Glomerular visceral epithelial cell (primary cell): ENCODE data around the gene XBP1.
"Not testable (repeated sequence)": the region's sequence is repeated elsewhere in the genome, so short reads cannot be mapped to it uniquely, and the experiment has no call there.

Experiments used
- DNase-seq: peaks from one replicate; pipeline ENCODE4 v3.0.0-alpha.2; 2016; ENCODE audit errors: extremely low spot score

The XBP1 gene

DNA sequence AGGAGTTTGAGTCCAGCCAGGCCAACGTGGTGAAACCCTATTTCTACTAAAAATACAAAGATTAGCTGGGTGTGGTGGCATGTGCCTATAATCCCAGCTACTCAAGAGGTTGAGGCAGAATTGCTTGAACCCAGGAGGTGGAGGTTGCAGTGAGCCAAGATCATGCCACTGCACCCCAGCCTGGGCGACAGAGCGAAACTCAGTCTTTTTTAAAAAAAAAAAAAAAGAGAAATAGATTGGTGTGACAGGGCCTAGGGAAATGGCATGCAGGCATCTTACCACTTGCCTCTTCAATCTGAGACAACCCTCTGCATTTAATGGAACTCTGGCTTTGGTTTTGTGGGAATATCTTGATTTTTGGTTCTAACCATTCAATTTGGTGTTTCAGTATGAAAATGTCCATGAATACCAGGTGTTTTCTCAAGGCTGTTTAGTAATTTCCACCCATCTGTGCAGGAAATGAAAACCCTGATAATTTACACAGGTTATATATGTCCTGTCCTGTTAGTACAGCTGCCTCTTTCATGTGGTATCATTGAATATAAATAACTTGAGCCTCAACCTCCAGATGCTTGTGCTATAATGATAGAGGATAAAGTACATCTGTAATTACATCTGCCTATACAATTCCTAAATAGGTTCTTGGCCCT is 8.4 kb downstream of the XBP1 start:
- DNase-seq, result no peak

DNA sequence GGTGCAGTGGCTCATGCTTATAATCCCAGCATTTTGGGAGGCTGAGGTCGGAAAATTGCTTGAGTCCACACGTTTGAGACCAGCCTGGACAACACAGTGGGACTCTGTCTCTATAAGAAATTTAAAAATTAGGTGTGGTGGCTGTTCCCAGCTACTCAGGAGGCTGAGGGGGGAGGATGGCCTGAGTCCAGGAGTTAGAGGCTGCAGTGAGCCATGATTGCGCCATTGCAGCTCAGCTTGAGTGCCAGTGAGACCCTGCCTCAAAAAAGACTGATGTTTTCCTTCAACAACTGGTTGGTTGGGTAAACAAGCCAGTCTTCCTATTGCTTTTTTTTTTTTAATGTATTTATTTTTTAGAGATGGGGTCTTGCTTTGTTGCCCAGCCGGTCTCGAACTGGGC is 9.2 kb downstream of the XBP1 start:
- DNase-seq, result no peak

DNA sequence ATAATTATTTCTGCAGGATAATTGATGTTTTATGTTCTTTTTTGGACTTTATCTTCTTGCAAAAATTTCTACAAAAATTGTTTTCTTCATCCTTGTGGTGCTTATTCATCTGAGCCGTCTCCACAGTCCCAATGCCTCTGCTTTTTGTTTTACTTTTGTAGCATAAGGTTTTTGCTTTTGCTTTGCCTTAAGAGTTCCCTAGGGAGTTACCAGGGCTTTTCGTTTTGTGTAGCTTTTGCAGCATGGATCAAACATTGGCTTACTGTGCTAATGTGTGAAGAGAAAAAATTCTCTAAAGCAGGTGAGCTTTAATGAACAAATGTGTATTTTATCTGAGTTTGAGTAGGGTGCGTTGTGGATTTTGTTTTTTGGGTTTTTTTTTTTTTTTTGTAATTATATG is 11.8 kb downstream of the XBP1 start:
- DNase-seq, result no peak

DNA sequence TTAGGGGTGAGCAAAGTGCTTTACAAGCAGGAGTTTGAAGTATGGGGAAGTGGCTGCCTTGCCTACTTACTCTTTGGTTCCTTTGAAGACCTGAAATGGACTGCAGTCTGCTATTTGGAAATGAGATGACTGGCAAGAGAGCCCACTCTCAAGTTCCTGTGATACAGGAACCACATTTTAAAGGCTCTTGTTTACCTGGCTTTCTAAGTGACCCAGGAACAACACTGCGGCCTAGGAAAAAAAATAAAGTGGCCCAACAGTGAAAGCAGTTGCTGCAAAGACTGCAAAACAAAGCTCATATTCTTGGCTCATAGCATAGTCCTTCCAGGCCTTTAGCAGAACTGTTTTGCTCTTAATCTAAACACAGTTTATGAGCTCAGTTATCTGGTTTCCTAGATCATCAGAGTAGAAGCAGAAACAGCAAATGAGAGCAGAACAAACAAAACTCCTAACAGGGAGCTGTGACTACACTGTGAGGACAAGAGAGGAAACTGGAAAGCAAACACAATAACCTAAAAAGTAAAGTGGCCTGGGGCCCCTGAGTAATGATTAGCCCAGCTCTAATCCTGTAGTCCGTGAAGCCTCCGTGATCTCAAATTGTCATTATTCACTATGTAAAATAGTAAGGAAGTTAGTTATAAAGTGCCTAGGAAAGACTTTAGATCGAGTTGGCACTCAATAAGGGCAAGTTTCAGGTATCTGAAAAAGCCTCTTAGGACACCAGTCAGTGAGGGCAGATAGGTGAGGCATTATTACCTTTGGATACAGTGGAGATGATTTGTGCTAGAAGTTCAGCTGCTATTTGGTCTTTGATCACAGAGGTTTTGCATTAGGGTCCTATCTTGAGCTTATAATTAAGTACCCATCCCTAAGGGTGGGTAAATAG is 16.3 kb downstream of the XBP1 start:
- no peak for DNase-seq

DNA sequence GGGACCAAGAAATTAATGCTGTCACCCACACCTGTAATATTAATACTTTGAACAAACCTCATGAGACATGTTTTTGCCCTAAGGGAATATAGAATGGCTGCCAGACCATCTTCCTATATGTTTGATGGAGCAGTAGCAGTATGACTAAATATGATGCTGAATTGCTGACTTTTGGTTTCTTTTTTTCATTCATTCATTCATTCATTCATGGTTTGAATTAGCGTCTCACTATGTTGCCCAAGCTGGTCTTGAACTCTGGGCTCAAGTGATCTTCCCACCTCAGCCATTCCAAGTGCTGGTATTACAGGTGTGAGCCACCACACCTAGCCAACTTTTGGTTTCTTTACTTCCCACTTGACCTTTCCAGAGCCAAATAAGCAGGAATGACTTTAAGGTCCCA is 20.1 kb downstream of the XBP1 start:
- no peak for DNase-seq

DNA sequence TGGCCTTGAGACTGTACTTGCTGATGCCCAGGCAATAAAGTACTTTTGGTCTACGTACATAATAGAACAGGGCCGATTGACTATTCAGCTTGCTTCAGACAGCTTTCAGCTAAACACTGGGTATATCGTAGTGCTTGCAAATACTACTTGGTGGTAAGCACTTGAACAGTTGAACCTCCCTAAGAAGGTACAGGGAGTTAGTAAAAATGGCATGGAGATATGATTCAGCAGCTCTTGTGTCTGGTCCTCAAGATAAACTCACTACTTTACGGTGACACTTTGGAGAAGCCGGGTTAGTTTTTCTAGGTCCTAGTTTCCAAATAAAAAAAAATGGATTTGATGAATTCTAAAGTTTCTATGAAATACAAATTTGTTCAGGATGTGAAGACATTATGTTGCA is 20.5 kb downstream of the XBP1 start:
- no peak for DNase-seq

DNA sequence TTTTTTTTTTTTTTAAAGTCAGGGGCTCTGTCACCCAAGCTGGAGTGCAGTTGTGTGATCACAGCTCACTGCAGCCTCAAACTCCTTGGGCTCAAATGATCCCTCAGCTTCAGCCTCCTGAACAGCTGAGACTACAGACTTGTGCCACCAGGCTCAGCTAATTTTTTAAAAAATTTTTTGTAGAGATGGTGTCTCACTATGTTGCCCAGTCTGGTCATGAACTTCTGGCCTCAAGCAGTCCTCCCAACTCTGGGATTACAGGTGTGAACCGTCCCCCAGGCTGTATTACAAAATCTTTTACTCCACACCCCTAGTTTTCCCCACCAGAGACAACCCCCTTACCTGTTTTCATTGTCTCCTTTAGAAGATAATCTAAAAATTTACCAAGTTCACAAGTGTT is 26.0 kb downstream of the XBP1 start:
- no peak for DNase-seq

DNA sequence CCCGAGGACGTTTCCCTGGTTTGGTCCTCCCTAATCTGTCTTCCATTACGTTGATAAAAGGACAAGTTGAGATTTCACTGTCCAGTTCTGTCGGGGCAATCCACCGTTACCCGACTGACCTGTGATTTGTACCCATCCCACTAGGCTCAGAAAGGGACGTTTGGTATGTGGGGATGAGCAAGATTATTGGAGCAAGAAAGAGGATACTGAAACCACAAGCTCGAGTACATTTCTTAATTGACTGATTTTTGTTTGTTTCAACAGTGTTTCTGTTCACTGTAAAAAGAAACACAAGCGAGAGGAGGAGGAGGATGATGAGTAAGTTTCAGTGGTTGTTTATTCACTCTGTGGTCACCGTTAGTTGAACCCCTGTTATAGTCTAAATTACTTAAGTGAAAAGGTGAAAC is 26.9 kb downstream of the XBP1 start:
- peak; percentile 48 for DNase-seq

DNA sequence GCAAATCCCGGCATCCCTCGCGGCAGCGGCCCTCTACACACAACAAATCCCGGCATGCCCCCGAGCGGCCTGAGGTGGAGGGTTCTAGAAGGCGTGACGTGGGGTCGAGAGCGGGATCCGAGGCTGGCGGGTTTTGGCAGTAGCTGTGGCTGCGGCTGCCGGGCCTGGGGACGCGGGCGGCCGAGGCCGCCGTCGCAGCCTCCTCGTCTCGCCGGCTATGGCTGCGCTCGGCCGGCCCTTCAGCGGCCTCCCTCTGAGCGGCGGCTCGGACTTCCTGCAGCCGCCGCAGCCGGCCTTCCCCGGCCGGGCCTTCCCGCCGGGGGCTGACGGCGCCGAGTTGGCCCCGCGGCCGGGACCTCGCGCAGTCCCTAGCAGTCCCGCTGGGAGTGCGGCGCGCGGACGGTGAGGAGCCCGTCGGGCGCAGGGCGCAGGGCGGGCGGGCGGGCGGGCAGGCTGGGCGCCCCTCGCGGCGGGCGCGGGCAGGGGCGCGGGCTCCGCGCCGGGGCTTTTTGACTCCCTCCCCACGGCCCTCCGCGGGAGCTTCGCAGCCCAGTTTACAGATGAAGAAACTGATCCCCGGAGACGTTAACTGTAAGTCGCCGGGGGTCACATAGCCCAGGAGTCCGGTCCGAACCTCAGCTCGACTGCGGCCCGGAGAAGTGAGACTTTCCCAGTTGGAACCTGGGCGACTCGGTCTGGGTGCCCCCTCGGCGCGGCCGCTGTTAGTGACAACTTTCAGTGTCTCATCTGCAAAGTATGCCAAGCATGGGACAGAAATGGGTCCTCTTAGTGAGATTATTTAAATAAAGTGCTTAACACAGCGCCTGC is 27.5 kb downstream of the XBP1 start, which contains the start of gene CCDC117:
TSS of gene CCDC117 (plus strand) at position 63 of the 828 bp plus-strand sequence. CDS start at position 218, 155 bp downstream.
- peak; percentile 92 for DNase-seq

DNA sequence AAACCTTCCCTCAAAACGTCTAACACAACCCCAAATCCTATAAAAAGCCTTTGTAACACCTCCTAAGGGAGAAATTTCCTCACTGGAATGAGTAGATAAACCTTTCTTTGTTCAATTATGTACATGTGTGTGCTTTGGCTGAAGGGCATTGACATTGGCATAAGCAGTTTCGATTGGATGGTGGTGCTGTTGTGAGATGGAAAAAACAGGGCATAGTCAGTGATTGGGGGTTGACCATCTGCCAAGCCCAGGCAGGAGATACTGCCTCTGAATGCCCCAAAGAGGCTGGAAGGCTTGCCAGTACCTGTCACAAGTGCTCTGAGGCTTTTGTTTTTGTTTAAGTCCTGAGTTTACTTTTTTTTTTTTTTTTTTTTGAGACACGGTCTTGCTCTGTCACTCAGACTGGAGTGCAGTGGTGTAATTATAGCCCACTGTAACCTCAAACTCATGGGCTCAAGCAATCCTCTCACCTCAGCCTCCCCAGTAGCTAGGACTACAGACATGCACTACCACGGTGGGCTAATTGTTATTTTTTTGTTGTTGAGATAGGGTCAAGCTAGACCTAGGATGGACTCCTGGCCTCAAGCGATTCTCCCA is 29.1 kb downstream of the XBP1 start:
- DNase-seq, result no peak

DNA sequence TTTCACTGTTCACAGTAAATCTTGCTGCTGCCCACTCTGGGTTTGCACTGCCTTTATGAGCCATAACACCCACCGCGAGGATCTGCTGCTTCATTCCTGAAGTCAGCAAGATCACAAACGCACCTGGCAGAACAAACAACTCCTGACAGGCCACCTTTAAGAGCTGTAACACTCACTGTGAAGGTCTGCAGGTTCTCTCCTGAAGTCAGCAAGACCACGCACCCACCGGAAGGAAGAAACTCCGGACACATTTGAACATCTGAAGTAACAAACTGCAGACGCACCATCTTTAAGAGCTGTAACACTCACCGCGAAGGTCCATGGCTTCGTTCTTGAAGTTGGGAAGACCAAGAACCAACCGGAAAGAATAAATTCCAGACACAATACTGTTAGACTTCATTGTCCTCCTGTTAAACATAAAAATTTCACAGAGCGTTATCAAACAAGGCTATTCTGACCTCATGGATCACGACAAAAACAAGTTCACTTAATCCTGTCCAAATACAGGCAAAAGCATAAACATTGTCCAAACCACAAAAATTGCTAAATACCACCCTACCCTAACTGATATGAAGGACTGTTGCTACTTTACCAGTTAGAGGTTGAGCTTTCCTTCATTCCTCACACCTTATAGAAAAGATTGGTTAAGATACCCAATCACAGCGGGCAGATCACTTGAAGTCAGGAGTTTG is 30.8 kb downstream of the XBP1 start:
- no peak for DNase-seq

DNA sequence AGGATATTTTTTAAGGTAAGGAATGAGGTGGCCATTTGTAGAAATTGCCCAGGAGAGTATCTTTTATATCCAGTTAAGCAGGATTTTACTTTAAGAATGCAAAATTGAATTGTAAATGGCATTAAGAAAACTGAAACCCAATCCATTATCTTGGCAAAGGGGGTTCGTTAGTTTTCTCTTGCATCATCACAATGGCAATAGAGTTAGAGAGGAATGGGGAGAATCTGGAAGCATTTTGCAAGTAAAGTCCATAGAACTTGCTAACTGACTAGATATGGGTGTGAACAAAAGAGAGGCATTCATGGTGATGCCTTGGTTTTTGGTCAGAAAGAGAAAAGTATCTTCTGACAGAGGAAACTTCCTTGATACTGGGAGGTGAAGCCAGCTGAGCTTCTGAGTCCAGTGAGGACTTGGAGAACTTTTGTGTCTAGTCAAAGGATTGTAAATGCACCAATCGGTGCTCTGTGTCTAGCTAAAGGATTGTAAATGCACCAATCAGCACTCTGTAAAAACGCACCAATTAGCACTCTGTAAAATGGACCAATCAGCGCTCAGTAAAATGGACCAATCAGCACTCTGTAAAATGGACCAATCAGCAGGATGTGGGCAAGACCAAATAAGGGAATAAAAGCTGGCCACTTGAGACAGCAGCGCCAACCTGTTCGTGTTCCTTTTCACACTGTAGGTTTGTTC is 31.5 kb downstream of the XBP1 start:
- DNase-seq, result no peak

DNA sequence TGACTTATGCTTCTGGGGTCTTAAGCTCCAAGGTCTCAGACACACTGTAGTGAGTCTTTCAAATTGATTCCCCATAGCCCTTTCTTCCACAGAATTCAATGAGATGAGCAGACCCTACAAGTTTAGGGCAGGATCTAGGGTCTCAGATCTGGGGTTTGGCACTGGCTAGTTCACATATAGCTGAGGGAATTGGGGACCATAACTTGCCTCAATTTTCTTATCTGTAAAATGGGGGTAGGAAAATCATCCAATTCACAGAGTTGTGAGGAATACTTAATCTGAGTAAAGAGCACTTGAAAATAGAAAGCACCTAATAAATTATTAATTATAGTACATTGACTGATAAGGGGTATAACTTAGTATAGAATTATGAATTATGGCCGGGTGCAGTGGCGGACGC is 33.7 kb downstream of the XBP1 start:
- no peak for DNase-seq

DNA sequence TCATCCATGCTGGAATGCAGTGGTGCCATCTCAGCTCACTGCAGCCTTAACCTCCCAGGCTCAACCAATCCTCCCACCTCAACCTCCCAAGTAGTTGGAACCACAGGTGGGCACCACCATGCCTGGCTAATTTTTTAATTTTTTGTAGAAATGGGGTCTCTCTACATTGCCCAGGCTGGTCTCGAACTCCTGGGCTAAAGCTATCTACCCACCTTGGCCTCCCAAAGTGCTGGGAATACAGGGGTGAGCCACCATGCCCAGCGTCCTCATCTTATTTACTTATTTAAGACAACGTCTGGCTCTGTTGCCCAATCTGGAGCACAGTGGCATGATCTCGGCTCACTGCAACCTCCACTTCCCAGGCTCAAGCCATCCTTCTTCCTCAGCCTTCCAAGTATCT is 38.4 kb downstream of the XBP1 start:
- DNase-seq, result not testable (repeated sequence)

DNA sequence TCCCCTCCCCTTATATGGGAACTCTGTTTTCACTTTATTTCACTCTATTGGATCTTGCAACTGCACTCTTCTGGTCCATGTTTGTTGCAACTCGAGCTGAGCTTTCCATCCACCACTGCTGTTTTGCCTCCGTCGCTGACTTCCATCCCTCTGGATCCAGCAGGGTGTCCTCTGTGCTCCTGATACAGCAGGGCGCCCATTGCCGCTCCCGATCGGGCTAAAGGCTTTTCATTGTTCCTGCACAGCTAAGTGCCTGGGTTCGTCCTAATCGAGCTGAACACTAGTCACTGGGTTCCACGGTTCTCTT is 39.0 kb downstream of the XBP1 start:
- no peak for DNase-seq

DNA sequence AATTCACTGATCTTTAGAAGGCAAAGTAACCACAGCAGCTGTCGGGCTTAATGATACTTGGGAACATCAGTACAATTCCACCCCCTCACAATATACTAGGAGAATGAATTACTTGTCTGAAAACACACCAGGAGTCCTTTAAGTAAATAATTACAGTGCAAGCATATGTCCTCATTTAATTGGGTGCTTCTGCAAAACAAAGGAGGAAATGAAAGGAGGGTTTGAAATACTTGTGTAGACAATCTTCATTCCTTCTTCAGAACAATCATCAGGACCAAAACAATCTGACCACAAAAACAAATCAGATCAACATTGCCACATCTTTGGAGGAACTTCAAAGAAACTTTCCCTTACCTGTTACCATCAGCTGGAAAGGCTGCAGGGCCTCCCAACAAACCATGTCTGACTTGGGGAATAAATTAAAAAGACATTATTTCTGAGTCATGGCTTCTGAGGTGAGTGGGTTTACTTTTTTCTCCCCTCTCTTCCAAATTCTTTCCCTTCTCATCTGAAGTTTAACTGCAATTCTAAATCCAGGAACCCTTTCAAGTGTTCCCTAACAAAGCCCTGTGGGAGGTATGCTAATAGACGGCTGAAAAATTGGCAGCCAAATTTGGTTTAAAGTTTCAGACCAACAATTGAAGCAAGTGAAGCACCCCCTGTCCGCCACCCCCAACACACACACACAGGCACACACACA is 40.4 kb downstream of the XBP1 start:
- no peak for DNase-seq

DNA sequence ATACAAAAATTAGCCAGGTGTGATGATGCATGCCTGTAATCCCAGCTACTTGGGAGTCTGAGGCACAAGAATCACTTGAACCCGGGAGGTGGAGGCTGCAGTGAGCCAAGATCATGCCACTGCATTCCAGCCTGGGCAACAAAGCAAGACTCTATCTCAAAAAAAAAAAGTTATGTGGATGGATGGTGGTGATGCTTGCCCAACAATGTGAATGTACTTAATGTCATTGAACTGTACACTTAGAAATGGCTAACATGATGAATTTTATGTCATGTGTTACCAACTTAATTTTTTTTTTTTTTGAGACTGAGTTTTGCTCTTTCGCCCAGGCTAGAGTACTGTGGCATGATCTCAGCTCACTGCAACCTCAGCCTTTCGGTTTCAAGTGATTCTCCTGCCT is 45.9 kb downstream of the XBP1 start:
- not testable (repeated sequence) for DNase-seq

DNA sequence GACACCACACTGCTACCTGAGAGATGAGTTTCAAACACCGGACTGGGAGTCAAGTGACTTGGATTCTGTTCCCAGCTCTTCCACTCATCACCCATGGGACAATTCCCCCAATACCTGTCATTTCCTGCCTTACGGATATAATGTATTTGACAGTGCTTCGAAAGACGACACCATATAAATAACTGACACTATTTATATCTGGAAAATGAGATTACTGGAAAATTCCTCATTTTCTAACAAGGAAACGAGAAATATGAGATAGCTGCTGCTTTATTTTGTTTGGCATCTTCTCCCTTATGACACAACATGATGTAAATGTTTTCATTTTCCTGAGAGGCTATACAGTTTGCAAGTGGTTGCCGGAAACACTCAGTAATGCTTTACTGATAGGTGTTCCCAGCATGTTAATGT is 49.9 kb downstream of the XBP1 start:
- DNase-seq, result peak; percentile 24
